Kidney epithelial cell (primary cell): ENCODE data around the gene SCAMP4. TPM values are rescaled to one million over a fixed set of nuclear protein-coding genes. Genes with fewer than 3 reads are reported as not detected.

Experiments used
- DNase-seq: peaks from one replicate; pipeline ENCODE4 v3.0.0-alpha.2; 2010; ENCODE audit warnings: low read depth
- H3K27me3 ChIP-seq: 2 replicates; pipeline ENCODE4 v1.6.0; 2011; ENCODE audit warnings: low read length; ENCODE audit not compliant: control insufficient read depth, insufficient read depth
- H3K36me3 ChIP-seq: 2 replicates; pipeline ENCODE4 v1.5.1; 2011; ENCODE audit warnings: low read length; ENCODE audit not compliant: control insufficient read depth, insufficient read depth
- H3K4me3 ChIP-seq: 2 replicates; pipeline ENCODE4 v1.5.1; 2011; ENCODE audit warnings: low read depth, mild to moderate bottlenecking, control low read depth, low read length
- total RNA-seq: library from RNA; depleted of rRNA; stranded (reverse); fragments of >200 nt; gene quantifications from 2 replicates; pipeline ENCODE4 v1.2.3, GENCODE V29; 2015
- TF ChIP-seq, protein P1 (sequence below): IDR thresholded peaks from 2 replicates; pipeline ENCODE4 v1.5.1; 2011; ENCODE audit warnings: mild to moderate bottlenecking, moderate library complexity, low read length, control low read depth, inconsistent platforms; ENCODE audit not compliant: insufficient read depth, poor library complexity, severe bottlenecking

Gene SCAMP4
- total RNA-seq, 1 donor from 2014 or later = 178 TPM

DNA sequence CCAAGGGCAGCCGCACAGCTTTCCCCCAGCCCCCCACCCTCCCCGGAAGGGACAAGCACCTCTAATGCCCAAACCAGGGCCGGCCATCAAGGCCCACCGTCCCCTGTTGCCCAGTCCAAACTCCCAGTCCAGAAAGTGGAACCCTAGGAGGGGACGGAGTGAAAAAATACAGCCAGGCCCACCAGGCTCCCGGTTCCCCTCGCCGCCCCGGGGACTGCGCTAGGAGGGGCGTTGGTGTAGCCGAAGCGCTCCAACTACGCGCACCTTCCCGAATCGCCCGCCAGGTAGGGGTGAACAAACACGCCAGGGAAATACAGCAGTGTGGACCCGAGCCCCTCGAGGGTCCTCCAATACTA is 43.2 kb upstream of the SCAMP4 start:
- no peaks in the 10 kb centered on the region for H3K27me3 ChIP-seq
- DNase-seq = no peak

DNA sequence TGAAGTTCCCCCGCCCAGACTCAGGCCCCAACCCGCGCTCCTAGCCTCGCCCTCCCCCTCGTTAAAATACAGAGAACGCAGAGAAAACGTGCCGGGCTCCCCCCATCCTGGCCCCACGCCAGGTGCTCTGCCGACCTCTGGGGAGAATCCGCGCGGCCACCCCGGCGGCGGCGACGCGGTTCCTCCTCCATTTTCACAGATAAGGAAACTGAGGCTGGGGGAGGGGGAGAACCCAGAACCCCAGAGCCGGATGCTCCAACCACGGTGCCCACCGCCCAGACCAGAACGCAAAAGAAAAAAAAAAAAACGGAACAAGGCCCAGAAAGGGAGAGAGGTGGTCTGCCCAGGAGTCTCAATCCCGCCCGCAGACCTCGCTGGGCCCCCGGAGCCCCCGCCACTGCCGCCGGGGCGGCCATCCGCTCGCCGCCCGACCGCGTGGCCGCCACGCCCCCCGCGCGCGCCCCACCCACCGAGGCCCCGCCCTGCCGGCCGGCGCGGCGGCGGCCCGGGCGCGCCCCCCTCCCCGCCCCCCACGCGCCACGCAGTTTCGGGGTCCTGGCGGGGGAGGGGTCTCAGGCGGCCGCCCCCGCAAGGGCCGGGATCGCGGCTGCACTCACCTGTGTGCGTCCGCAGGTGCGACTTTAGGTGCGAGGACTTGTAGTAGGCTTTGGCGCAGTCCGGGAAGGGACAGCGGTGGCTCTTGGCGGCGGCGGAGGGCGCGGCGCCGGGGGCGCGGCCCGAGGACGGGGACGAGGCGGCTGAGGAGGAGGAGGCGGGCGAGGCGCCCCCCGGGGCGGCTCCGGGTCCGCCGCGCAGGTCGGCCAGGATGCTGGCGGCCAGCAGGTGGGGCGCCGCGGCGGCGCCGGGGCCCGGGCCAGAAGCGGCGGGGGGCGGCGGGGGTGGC is 42.5 kb upstream of the SCAMP4 start:
- Histone ChIP-seq H3K36me3 (no peaks in the 10 kb centered on the region), H3K4me3 (peak overlapping the region; percentile 87), H3K27me3 (no peaks in the 10 kb centered on the region)
- DNase-seq = no peak
- TF ChIP-seq, protein P1, sequence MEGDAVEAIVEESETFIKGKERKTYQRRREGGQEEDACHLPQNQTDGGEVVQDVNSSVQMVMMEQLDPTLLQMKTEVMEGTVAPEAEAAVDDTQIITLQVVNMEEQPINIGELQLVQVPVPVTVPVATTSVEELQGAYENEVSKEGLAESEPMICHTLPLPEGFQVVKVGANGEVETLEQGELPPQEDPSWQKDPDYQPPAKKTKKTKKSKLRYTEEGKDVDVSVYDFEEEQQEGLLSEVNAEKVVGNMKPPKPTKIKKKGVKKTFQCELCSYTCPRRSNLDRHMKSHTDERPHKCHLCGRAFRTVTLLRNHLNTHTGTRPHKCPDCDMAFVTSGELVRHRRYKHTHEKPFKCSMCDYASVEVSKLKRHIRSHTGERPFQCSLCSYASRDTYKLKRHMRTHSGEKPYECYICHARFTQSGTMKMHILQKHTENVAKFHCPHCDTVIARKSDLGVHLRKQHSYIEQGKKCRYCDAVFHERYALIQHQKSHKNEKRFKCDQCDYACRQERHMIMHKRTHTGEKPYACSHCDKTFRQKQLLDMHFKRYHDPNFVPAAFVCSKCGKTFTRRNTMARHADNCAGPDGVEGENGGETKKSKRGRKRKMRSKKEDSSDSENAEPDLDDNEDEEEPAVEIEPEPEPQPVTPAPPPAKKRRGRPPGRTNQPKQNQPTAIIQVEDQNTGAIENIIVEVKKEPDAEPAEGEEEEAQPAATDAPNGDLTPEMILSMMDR = no peak

More for the DNA sequence above, 43.2 kb upstream of the SCAMP4 start:
- Histone ChIP-seq H3K4me3 (peak overlapping the region; percentile 87), H3K36me3 (no peaks in the 10 kb centered on the region)
- TF ChIP-seq, protein P1 = no peak

DNA sequence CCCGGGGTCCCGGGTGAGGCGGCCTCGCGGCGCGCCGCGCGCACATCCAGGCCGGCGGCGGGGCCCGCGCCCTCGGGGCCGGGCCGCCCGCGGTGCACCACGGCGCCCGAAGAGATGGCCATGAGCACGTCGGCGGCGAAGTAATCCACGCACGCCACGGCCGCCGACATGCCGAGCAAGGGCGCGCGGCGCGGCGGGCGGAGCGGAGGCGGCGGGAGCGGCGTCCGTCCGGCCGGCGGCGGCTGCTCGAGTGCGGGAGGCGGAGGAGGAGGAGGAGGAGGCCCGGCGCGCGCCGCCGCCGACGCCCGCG is 41.9 kb upstream of the SCAMP4 start, which contains the start of gene KLF16:
Gene KLF16 (minus strand): TSS at position 252 of the 310 bp plus-strand sequence. CDS start 82 bp downstream, at position 170.
- TF ChIP-seq, protein P1 = no peak
- no peak for DNase-seq
- Histone ChIP-seq H3K36me3 (no peaks in the 10 kb centered on the region), H3K4me3 (peak within 1 kb of the TSS; percentile 87), H3K27me3 (no peaks in the 10 kb centered on the region)

DNA sequence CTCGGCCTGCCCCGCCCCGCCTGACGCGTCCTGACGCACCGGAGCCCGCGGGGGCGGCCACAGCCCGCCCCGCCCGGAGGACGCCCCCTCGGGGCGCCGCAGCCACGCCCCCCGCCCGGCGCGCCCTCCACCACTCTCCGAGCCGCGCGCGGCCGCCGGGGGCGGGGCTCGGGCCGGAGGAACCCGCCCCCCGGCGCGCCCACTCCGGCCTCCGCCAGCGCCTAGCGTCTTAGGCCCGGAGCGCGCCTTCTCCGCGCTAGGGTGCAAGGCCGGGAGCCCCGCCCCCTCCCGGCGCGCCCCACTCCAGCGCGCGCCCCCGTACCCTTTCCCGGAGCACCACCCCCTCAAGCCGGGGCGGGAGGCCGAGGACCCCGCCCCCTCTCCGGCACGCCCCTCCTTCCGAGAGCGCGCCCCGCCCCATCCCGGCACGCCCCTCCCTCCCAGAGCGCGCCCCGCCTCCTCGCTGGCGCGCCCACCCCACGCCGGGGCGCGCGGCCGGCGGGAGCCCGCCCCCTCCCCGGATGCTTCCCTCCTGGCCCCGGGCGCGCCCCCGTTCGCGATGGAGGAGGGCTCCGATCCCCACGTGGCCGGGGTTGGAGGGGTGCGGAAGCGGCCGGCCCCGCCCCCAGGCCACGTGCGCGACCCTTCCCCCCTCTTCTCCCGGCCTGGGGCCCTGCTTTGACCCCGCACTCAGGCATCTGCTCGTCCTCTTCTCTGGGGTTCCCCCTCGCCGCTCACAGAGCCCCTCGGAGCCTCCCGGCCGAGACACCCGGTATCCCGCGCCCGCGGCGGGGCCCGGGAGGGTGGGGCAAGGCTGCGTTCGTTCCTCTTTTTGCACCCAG is 41.3 kb upstream of the SCAMP4 start:
- H3K27me3 ChIP-seq = no peaks in the 10 kb centered on the region
- TF ChIP-seq, protein P1 = no peak
- no peak for DNase-seq

DNA sequence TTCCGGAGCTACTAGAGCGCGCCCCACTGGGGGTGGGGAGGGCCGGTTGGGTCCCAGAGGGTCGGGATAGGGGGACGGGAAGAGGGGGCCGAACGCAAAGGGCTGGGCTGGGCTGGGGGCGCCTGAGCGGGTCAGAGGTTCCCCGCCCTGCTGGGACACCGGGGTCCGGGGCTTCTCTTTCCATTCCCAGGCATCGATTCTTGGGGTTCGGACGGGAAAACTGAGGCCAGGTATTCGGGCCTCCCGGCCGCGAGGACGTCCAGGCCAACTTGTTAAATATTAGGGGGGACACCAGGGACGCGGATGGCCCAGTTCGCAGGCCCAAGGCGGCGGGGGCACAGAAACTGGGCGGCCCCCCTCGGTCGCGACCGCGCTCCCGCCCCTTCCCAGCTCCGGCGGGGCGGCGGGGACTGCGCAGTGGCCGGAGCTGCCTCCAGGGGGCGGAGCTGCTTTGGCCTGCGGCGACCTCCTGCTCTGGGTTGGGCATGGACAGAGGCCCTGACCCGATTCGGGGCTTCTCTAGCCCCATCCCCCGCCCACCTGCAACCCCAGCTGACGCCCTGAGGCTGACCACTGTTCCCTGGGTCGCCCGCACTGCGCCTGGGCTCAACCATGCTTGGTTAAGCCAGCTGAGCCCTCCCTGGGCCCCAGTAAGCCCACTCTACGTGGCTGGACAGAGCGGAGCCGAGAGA is 40.6 kb upstream of the SCAMP4 start:
- TF ChIP-seq, protein P1 = peak; percentile 58
- DNase-seq = no peak
- H3K27me3 ChIP-seq = no peaks in the 10 kb centered on the region
- H3K36me3 ChIP-seq = no peaks in the 10 kb centered on the region
- H3K4me3 ChIP-seq = peak overlapping the region; percentile 83

More for the DNA sequence above, 41.3 kb upstream of the SCAMP4 start:
- Histone ChIP-seq H3K36me3 (no peaks in the 10 kb centered on the region), H3K4me3 (peak overlapping the region; percentile 83)
